ENCODE results near the gene UPK2. TPM values are rescaled to one million over a fixed set of nuclear protein-coding genes. Genes with fewer than 3 reads are reported as not detected.

Gene UPK2
- polyA plus RNA-seq, 2 donors: 1.1 to 11.2 TPM

GRCh38 chr11:118917481-118918127 is 38.5 kb upstream of the UPK2 start:
- 7 to 10% methylated on average over 13 of the region's 13 CpGs for WGBS, 2 donors
- Histone ChIP-seq H3K27ac (ENCODE audit: low read depth in 2 of 2, low read length in 1 of 2) (peak overlapping the region; percentile 98 to 99), H3K4me1 (ENCODE audit: control insufficient read depth in 2 of 2, insufficient read depth in 2 of 2, low read length in 1 of 2) (peaks cover 40 to 77% of the 10 kb centered on the region in 2 donors), H3K4me3 (ENCODE audit: low read depth in 1 of 2, low read length in 2 of 2) (peak overlapping the region; percentile 7 to 12), H3K36me3 (ENCODE audit: control insufficient read depth in 2 of 2, insufficient read depth in 2 of 2, low read length in 1 of 2) (no peaks in the 10 kb centered on the region), H3K9me3 (ENCODE audit: control insufficient read depth in 2 of 2, insufficient read depth in 1 of 2, low read depth in 1 of 2, low read length in 1 of 2) (no peaks in the 10 kb centered on the region), H3K27me3 (ENCODE audit: control insufficient read depth in 1 of 2, insufficient read depth in 2 of 2, low read length in 2 of 2) (no peaks in the 10 kb centered on the region)

- no peaks in the 10 kb centered on the region for H3K9me3 ChIP-seq (ENCODE audit: control insufficient read depth in 2 of 2, insufficient read depth in 1 of 2, low read depth in 1 of 2, low read length in 1 of 2)
- H3K4me3 ChIP-seq (ENCODE audit: low read depth in 1 of 2, low read length in 2 of 2): peak overlapping the region; percentile 7 to 29
- H3K4me1 ChIP-seq (ENCODE audit: control insufficient read depth in 2 of 2, insufficient read depth in 2 of 2, low read length in 1 of 2): peaks cover 39 to 75% of the 10 kb centered on the region in 2 donors
- H3K27me3 ChIP-seq (ENCODE audit: control insufficient read depth in 1 of 2, insufficient read depth in 2 of 2, low read length in 2 of 2): no peaks in the 10 kb centered on the region
- peak overlapping the region; percentile 98 to 99 for H3K27ac ChIP-seq (ENCODE audit: low read depth in 2 of 2, low read length in 1 of 2)
- H3K36me3 ChIP-seq (ENCODE audit: control insufficient read depth in 2 of 2, insufficient read depth in 2 of 2, low read length in 1 of 2): no peaks in the 10 kb centered on the region
- WGBS, 2 donors: 6 to 8% methylated on average over 14 of the region's 14 CpGs
Measured at GRCh38 chr11:118918128-118918685, 37.9 kb upstream of the UPK2 start.

- Histone ChIP-seq H3K27ac (ENCODE audit: low read depth in 2 of 2, low read length in 1 of 2) (peak overlapping the region; percentile 98 to 99), H3K36me3 (ENCODE audit: control insufficient read depth in 2 of 2, insufficient read depth in 2 of 2, low read length in 1 of 2) (no peaks in the 10 kb centered on the region), H3K4me3 (ENCODE audit: low read depth in 1 of 2, low read length in 2 of 2) (peak overlapping the region; percentile 7 to 29), H3K27me3 (ENCODE audit: control insufficient read depth in 1 of 2, insufficient read depth in 2 of 2, low read length in 2 of 2) (no peaks in the 10 kb centered on the region), H3K4me1 (ENCODE audit: control insufficient read depth in 2 of 2, insufficient read depth in 2 of 2, low read length in 1 of 2) (peaks cover 33 to 76% of the 10 kb centered on the region in 2 donors), H3K9me3 (ENCODE audit: control insufficient read depth in 2 of 2, insufficient read depth in 1 of 2, low read depth in 1 of 2, low read length in 1 of 2) (no peaks in the 10 kb centered on the region)
- WGBS, 2 donors: 6 to 13% methylated on average over 9 to 13 of the region's 13 CpGs
Measured at GRCh38 chr11:118918686-118919280, 37.3 kb upstream of the UPK2 start.

- Histone ChIP-seq H3K4me3 (ENCODE audit: low read depth in 1 of 2, low read length in 2 of 2) (peak overlapping the region; percentile 90 to 95), H3K4me1 (ENCODE audit: control insufficient read depth in 2 of 2, insufficient read depth in 2 of 2, low read length in 1 of 2) (peaks cover 22 to 57% of the 10 kb centered on the region in 2 donors), H3K9me3 (ENCODE audit: control insufficient read depth in 2 of 2, insufficient read depth in 1 of 2, low read depth in 1 of 2, low read length in 1 of 2) (no peaks in the 10 kb centered on the region), H3K27ac (ENCODE audit: low read depth in 2 of 2, low read length in 1 of 2) (peak overlapping the region; percentile 98 to 99), H3K27me3 (ENCODE audit: control insufficient read depth in 1 of 2, insufficient read depth in 2 of 2, low read length in 2 of 2) (no peaks in the 10 kb centered on the region), H3K36me3 (ENCODE audit: control insufficient read depth in 2 of 2, insufficient read depth in 2 of 2, low read length in 1 of 2) (no peaks in the 10 kb centered on the region)
- 10 to 13% methylated on average over 13 of the region's 13 CpGs for WGBS, 2 donors
Measured at GRCh38 chr11:118921121-118921928, 34.8 kb upstream of the UPK2 start.

GRCh38 chr11:118921929-118922744 is 34.0 kb upstream of the UPK2 start:
- Histone ChIP-seq H3K27ac (ENCODE audit: low read depth in 2 of 2, low read length in 1 of 2) (peak overlapping the region; percentile 98 to 99), H3K27me3 (ENCODE audit: control insufficient read depth in 1 of 2, insufficient read depth in 2 of 2, low read length in 2 of 2) (no peaks in the 10 kb centered on the region), H3K4me3 (ENCODE audit: low read depth in 1 of 2, low read length in 2 of 2) (peak overlapping the region; percentile 90 to 95), H3K9me3 (ENCODE audit: control insufficient read depth in 2 of 2, insufficient read depth in 1 of 2, low read depth in 1 of 2, low read length in 1 of 2) (no peaks in the 10 kb centered on the region), H3K36me3 (ENCODE audit: control insufficient read depth in 2 of 2, insufficient read depth in 2 of 2, low read length in 1 of 2) (no peaks in the 10 kb centered on the region), H3K4me1 (ENCODE audit: control insufficient read depth in 2 of 2, insufficient read depth in 2 of 2, low read length in 1 of 2) (peaks cover 22 to 52% of the 10 kb centered on the region in 2 donors)
- 7 to 12% methylated on average over 20 of the region's 20 CpGs for WGBS, 2 donors

- H3K4me1 ChIP-seq (ENCODE audit: control insufficient read depth in 2 of 2, insufficient read depth in 2 of 2, low read length in 1 of 2): peaks cover 18 to 45% of the 10 kb centered on the region in 2 donors
- no peaks in the 10 kb centered on the region for H3K27me3 ChIP-seq (ENCODE audit: control insufficient read depth in 1 of 2, insufficient read depth in 2 of 2, low read length in 2 of 2)
- H3K36me3 ChIP-seq (ENCODE audit: control insufficient read depth in 2 of 2, insufficient read depth in 2 of 2, low read length in 1 of 2): no peaks in the 10 kb centered on the region
- H3K27ac ChIP-seq (ENCODE audit: low read depth in 2 of 2, low read length in 1 of 2): peak overlapping the region; percentile 98 to 99
- 22 to 26% methylated on average over 9 of the region's 9 CpGs for WGBS, 2 donors
- no peaks in the 10 kb centered on the region for H3K9me3 ChIP-seq (ENCODE audit: control insufficient read depth in 2 of 2, insufficient read depth in 1 of 2, low read depth in 1 of 2, low read length in 1 of 2)
- H3K4me3 ChIP-seq (ENCODE audit: low read depth in 1 of 2, low read length in 2 of 2): peak overlapping the region; percentile 90 to 95
Measured at GRCh38 chr11:118922745-118923627, 33.1 kb upstream of the UPK2 start.

GRCh38 chr11:118923721-118924587 is 32.1 kb upstream of the UPK2 start:
- Histone ChIP-seq H3K4me3 (ENCODE audit: low read depth in 1 of 2, low read length in 2 of 2) (peak overlapping the region; percentile 90 to 95), H3K9me3 (ENCODE audit: control insufficient read depth in 2 of 2, insufficient read depth in 1 of 2, low read depth in 1 of 2, low read length in 1 of 2) (no peaks in the 10 kb centered on the region), H3K27me3 (ENCODE audit: control insufficient read depth in 1 of 2, insufficient read depth in 2 of 2, low read length in 2 of 2) (no peaks in the 10 kb centered on the region), H3K36me3 (ENCODE audit: control insufficient read depth in 2 of 2, insufficient read depth in 2 of 2, low read length in 1 of 2) (no peaks in the 10 kb centered on the region), H3K4me1 (ENCODE audit: control insufficient read depth in 2 of 2, insufficient read depth in 2 of 2, low read length in 1 of 2) (peaks cover 15 to 38% of the 10 kb centered on the region in 2 donors), H3K27ac (ENCODE audit: low read depth in 2 of 2, low read length in 1 of 2) (peak overlapping the region; percentile 98 to 99)
- 4 to 5% methylated on average over 7 of the region's 7 CpGs for WGBS, 2 donors

Data from esophagus (tissue), 2 donors.